Measurements from ENCODE around the gene SMIM22.

GRCh38 chr16:4795828-4796572 is 831 bp downstream of the SMIM22 start:
- TF ChIP-seq GATA3 (IDR thresholded peaks at IDR 0.05; ENCODE audit: low read depth, low read length), result no peak
- TF ChIP-seq GATA2 (IDR thresholded peaks at IDR 0.05; ENCODE audit: low read depth, low read length), result no peak

Data from SH-SY5Y (cell line).